ENCODE results near the gene MAP3K13.

- no peak for TF ChIP-seq CTCF (IDR thresholded peaks at IDR 0.05)
- TF ChIP-seq POLR2AphosphoS5 (IDR thresholded peaks at IDR 0.05) = no peak
- no peak for TF ChIP-seq POLR2A (IDR thresholded peaks at IDR 0.05)
These were observed 38.5 kb downstream of the MAP3K13 start for GRCh38 chr3:185401319-185401955.

All from sigmoid colon (tissue), 4 donors.